HG03521 (cell line): ENCODE data around the gene LHFPL2.
"Not testable (repeated sequence)": the region's sequence is repeated elsewhere in the genome, so short reads cannot be mapped to it uniquely, and the experiment has no call there.

Source experiments
- ATAC-seq: cut with Tn5 transposase; IDR thresholded peaks from one replicate; pipeline ENCODE4 v1.9.1; 2021; ENCODE audit warnings: mild to moderate bottlenecking, moderate library complexity; ENCODE audit not compliant: unreplicated experiment

LHFPL2 gene

GRCh38 chr5:78476795-78477194, 171.8 kb downstream of the LHFPL2 start:
- no peak for ATAC-seq

- ATAC-seq: no peak
These were observed 173.2 kb downstream of the LHFPL2 start for GRCh38 chr5:78475370-78475769.

- no peak for ATAC-seq
These were observed 174.8 kb downstream of the LHFPL2 start for GRCh38 chr5:78473751-78474150.

DNA sequence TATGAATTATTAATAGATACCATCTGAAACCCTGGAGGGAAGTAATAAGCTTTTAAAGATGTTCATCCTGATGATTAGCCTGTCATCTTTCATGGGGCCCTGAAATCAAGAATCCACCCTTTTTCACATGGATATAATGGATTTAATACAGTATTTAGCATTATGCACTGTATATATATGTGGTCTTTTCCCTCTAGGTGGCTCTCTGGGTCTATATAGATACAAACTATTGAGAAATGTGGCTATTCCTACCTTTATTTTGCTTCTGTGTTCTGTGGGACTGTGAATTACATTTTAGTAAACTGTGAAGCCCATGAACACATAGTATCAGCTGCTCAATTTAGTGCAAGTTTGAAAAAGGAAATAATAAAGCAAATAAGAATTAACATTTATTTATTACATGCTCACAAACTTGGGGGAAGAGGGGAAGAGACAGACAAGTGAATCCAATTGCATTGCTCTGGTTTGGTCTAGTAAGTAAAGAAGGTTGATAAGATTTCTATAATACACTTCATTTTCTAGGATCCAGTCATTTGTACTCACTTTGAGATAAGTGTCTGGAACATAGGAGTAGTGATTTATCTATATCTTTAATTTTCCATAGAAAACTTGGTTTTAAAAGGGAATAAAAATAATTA, 176.0 kb downstream of the LHFPL2 start:
- no peak for ATAC-seq

- ATAC-seq: no peak
These were observed 176.7 kb downstream of the LHFPL2 start for GRCh38 chr5:78471896-78472295.

DNA sequence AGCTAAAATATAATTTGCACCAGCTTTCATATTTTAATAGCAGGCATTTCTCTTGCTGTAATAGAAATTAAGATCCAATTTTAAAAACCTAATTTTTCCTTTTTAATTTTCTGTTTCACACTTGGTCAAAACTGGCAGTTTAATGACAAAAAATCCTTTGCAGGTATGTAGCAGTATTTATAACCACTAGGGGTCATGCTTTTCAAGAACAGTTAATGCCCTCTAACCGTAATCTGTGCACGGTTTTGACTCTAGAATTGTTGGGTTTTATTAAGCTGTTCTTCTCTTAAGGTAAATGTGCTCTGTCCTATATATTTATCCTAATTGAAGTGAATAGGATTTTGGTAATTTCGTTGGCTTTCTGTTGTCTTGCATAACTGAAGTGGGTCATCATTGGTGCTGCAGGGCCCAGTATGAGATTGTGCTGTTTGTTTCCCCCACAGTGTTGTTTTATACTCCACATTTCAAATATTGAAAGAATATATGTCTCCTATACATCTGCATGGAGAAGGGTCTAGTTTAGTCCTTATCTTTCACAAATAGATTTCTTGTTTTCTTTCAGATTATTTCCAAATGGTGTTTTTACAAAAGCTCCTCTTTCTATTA, 180.7 kb downstream of the LHFPL2 start:
- ATAC-seq: no peak

DNA sequence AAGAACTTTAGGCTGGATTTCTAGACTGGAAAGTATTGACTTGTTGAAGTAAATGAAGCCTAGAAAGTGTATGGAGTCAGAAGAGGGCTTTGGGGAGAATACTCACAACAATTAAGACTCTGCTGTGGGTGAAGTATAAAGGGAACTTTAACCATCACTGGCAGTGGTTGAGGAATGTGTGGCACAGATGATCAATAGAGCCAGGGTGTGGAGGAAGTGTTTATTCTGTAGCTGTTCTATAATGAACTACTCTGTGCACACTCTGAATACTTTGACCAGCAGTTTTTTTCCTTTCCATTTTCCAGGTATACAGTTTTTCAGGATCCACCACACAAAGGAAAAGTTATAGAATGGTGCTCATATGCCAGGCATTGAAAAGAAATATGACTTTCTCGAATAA, 181.4 kb downstream of the LHFPL2 start:
- no peak for ATAC-seq

DNA sequence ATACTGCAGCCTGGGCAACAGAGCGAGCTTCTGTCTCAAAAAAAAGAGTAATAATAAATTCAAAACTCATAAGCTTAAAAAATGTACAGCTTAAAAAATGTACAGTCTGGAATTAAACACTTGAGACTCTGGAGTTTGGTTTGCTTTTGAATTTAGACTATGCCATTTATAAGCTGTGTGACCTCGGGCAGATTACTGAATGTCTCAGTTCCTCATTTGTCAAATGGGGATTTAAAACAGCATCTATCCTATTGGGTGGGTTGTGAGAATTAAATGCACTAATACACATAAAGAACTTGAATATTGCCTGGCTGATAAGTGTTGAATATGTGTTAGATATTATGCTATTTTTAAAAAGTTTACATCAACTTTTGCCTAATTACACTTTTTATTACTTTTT, 189.7 kb downstream of the LHFPL2 start:
- no peak for ATAC-seq

DNA sequence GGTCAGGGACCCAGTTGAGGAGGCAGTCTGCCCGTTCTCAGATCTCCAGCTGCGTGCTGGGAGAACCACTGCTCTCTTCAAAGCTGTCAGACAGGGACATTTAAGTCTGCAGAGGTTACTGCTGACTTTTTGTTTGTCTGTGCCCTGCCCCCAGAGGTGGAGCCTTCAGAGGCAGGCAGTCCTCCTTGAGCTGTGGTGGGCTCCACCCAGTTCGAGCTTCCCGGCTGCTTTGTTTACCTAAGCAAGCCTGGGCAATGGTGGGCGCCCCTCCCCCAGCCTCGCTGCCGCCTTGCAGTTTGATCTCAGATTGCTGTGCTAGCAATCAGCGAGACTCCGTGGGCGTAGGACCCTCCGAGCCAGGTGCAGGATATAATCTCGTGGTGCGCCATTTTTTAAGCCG, 191.1 kb downstream of the LHFPL2 start:
- ATAC-seq: not testable (repeated sequence)

DNA sequence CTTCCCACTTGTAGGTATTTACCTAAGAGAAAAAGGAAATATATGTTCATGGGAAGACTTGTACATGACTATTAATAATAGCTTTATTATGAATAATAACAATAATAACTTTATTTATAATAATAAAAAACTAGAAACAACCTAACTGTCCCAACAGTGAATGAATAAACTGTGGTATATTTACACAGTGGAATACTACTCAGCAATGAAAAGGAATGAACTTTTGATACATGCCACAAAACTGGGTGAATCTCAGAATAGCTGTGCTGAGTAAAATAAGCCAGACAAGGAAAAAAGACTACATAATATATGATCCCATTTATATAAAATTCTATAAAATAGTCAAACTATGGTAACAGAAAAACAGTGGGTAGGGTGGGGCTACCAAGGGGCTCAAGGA, 199.5 kb downstream of the LHFPL2 start:
- no peak for ATAC-seq

DNA sequence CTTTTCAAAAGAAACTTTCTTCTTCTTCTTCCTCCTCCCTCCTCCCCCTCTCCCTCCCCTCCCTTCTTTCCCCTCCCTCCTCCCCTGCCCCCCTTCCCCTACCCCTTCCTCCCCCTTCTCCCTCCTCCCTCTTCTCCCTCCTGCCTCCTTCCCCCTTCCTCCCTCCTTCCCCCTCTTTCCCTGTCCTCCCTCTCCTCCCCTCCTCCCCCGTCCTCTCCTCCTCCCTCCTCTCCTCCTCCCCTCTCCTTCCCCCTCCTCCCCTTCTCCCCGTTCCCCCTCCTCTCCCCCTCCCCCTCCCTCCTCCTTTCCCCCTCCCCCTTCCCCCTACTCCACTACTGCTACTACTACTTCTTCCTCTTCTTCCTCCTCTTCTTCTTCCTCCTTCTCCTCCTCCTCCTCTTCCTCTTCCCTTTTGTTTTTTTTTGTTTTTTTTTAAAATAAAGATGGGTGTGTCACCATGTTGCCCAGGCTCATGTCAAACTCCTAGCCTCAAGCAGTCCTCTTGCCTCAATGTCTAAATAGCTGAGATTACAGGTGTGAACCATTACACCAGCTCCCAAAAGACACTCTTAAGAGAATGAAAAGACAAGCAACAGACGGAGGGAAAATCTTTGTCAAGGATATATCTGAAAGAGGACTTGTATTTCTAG, 200.7 kb downstream of the LHFPL2 start:
- no peak for ATAC-seq
